ENCODE results near the gene TMEM266.

The TMEM266 gene

DNA sequence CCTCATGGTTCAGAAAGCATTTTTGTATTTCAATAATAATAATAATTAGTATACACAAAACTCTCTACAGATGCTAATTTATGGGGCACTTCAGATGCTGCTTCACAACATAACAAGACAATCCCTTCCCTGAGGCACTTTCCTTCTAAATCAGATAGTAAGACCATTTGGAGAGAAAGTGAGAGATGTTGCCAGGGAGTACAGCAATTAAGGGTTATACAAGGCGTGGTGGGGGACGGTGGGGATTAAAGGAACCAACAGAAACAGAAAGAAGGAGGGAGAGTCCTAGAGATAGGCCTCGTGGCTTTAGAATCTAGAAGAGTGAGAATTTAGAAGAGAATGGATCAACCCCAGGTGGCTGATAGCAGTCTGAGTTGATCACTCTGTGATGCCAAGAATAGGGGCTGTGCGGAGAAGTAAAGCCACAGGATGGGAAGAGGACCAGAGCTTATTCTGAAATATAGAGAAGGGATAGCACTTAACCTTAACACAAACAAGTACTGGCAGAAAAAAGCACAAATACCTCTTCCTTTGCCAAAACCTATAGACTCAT, 174.6 kb downstream of the TMEM266 start (continued):
- TF ChIP-seq TCF4 (CRISPR knock-in tag; IDR thresholded peaks at IDR 0.05; ENCODE audit: borderline replicate concordance), result no peak

DNA sequence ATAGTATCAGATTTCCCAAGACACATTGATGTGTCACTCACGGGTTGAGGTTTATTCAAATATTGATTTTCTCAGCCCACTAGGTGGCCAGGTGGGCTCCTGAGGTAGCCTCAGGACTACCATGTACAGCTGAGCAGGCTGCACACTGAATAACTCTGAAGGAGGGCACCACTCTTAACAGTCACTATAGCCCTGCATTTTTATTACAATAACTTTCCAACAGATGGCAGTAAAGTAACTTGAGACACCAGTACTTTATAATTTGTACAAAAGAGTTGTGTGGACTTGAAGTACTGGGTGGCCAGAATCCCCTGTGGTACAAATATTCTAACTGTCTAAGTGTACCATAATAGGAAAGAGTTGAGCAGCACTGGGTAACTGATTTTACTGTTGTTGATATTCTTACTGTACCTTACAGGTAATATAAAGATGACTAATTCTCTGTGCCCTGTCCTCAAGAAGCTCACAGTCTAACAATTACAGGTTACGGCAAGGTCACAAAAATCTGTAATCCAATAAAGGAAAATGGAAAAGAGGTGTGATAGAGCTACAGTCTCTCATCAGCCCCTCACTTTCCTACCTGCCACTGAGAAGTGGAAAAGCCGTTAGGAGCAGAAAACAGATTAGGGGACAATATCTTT, 175.5 kb downstream of the TMEM266 start:
- ATAC-seq, result peak; percentile 94
- TF ChIP-seq, protein P1, sequence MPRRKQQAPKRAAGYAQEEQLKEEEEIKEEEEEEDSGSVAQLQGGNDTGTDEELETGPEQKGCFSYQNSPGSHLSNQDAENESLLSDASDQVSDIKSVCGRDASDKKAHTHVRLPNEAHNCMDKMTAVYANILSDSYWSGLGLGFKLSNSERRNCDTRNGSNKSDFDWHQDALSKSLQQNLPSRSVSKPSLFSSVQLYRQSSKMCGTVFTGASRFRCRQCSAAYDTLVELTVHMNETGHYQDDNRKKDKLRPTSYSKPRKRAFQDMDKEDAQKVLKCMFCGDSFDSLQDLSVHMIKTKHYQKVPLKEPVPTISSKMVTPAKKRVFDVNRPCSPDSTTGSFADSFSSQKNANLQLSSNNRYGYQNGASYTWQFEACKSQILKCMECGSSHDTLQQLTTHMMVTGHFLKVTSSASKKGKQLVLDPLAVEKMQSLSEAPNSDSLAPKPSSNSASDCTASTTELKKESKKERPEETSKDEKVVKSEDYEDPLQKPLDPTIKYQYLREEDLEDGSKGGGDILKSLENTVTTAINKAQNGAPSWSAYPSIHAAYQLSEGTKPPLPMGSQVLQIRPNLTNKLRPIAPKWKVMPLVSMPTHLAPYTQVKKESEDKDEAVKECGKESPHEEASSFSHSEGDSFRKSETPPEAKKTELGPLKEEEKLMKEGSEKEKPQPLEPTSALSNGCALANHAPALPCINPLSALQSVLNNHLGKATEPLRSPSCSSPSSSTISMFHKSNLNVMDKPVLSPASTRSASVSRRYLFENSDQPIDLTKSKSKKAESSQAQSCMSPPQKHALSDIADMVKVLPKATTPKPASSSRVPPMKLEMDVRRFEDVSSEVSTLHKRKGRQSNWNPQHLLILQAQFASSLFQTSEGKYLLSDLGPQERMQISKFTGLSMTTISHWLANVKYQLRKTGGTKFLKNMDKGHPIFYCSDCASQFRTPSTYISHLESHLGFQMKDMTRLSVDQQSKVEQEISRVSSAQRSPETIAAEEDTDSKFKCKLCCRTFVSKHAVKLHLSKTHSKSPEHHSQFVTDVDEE (CRISPR knock-in tag; IDR thresholded peaks at IDR 0.05), result no peak
- TF ChIP-seq ESRRG (CRISPR knock-in tag; IDR thresholded peaks at IDR 0.05), result no peak
- TF ChIP-seq ZNF70 (CRISPR knock-in tag; IDR thresholded peaks at IDR 0.05), result no peak
- TF ChIP-seq CREB5 (CRISPR knock-in tag; IDR thresholded peaks at IDR 0.05; ENCODE audit: low read depth), result no peak
- TF ChIP-seq, protein P2, sequence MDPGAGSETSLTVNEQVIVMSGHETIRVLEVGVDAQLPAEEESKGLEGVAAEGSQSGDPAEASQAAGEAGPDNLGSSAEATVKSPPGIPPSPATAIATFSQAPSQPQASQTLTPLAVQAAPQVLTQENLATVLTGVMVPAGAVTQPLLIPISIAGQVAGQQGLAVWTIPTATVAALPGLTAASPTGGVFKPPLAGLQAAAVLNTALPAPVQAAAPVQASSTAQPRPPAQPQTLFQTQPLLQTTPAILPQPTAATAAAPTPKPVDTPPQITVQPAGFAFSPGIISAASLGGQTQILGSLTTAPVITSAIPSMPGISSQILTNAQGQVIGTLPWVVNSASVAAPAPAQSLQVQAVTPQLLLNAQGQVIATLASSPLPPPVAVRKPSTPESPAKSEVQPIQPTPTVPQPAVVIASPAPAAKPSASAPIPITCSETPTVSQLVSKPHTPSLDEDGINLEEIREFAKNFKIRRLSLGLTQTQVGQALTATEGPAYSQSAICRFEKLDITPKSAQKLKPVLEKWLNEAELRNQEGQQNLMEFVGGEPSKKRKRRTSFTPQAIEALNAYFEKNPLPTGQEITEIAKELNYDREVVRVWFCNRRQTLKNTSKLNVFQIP (CRISPR knock-in tag; IDR thresholded peaks at IDR 0.05; ENCODE audit: borderline replicate concordance, low read depth), result no peak
- TF ChIP-seq RARB (CRISPR knock-in tag; IDR thresholded peaks at IDR 0.05), result no peak
- no peak for TF ChIP-seq ARNTL (CRISPR knock-in tag; IDR thresholded peaks at IDR 0.05; ENCODE audit: borderline replicate concordance, low read depth)
- no peak for TF ChIP-seq ZNF8 (CRISPR knock-in tag; IDR thresholded peaks at IDR 0.05)
- TF ChIP-seq GLIS3 (CRISPR knock-in tag; IDR thresholded peaks at IDR 0.05), result no peak
- no peak for TF ChIP-seq OSR1 (CRISPR knock-in tag; IDR thresholded peaks at IDR 0.05)
- no peak for TF ChIP-seq CSDC2 (CRISPR knock-in tag; IDR thresholded peaks at IDR 0.05)
- TF ChIP-seq, protein P3, sequence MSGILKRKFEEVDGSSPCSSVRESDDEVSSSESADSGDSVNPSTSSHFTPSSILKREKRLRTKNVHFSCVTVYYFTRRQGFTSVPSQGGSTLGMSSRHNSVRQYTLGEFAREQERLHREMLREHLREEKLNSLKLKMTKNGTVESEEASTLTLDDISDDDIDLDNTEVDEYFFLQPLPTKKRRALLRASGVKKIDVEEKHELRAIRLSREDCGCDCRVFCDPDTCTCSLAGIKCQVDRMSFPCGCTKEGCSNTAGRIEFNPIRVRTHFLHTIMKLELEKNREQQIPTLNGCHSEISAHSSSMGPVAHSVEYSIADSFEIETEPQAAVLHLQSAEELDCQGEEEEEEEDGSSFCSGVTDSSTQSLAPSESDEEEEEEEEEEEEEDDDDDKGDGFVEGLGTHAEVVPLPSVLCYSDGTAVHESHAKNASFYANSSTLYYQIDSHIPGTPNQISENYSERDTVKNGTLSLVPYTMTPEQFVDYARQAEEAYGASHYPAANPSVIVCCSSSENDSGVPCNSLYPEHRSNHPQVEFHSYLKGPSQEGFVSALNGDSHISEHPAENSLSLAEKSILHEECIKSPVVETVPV (CRISPR knock-in tag; IDR thresholded peaks at IDR 0.05), result no peak
- TF ChIP-seq ZNF565 (CRISPR knock-in tag; conservative IDR thresholded peaks at IDR 0.05; ENCODE audit: low read depth), result no peak
- no peak for TF ChIP-seq SNAI2 (CRISPR knock-in tag; IDR thresholded peaks at IDR 0.05)
- no peak for TF ChIP-seq PPARA (CRISPR knock-in tag; IDR thresholded peaks at IDR 0.05; ENCODE audit: borderline replicate concordance)
- no peak for TF ChIP-seq BACH2 (CRISPR knock-in tag; IDR thresholded peaks at IDR 0.05; ENCODE audit: borderline replicate concordance)
- no peak for TF ChIP-seq ZFP30 (CRISPR knock-in tag; IDR thresholded peaks at IDR 0.05)
- no peak for TF ChIP-seq ISL1 (CRISPR knock-in tag; IDR thresholded peaks at IDR 0.05)
- TF ChIP-seq ZFP3 (CRISPR knock-in tag; IDR thresholded peaks at IDR 0.05), result no peak

DNA sequence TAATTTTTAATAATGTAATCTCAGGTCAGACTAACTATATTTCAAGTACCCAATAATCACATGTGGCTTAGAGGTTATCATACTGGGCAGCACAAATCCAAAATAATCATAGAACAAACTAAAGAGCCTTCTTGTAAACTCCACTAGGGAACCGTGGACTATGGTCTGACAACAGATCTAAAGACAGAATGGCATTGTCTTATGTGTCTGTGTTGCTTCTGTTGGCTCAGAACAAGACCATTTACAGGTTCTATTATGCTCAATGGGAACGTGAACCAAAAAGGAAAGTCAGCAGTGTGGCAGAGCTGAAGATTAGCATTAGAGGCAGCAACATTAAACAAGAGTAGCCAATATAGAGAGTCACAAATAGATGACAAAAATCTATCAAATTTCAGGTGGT, 176.6 kb downstream of the TMEM266 start:
- TF ChIP-seq, protein P4, sequence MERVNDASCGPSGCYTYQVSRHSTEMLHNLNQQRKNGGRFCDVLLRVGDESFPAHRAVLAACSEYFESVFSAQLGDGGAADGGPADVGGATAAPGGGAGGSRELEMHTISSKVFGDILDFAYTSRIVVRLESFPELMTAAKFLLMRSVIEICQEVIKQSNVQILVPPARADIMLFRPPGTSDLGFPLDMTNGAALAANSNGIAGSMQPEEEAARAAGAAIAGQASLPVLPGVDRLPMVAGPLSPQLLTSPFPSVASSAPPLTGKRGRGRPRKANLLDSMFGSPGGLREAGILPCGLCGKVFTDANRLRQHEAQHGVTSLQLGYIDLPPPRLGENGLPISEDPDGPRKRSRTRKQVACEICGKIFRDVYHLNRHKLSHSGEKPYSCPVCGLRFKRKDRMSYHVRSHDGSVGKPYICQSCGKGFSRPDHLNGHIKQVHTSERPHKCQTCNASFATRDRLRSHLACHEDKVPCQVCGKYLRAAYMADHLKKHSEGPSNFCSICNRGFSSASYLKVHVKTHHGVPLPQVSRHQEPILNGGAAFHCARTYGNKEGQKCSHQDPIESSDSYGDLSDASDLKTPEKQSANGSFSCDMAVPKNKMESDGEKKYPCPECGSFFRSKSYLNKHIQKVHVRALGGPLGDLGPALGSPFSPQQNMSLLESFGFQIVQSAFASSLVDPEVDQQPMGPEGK (CRISPR knock-in tag; IDR thresholded peaks at IDR 0.05; ENCODE audit: borderline replicate concordance), result no peak
- no peak for TF ChIP-seq ZFP3 (CRISPR knock-in tag; IDR thresholded peaks at IDR 0.05)
- TF ChIP-seq PPARA (CRISPR knock-in tag; IDR thresholded peaks at IDR 0.05; ENCODE audit: borderline replicate concordance), result no peak
- no peak for TF ChIP-seq BACH2 (CRISPR knock-in tag; IDR thresholded peaks at IDR 0.05; ENCODE audit: borderline replicate concordance)
- no peak for TF ChIP-seq CREB5 (CRISPR knock-in tag; IDR thresholded peaks at IDR 0.05; ENCODE audit: low read depth)
- TF ChIP-seq, protein P2 (CRISPR knock-in tag; IDR thresholded peaks at IDR 0.05; ENCODE audit: borderline replicate concordance, low read depth), result no peak
- TF ChIP-seq ZNF70 (CRISPR knock-in tag; IDR thresholded peaks at IDR 0.05), result no peak
- TF ChIP-seq, protein P1 (CRISPR knock-in tag; IDR thresholded peaks at IDR 0.05), result no peak
- TF ChIP-seq ARNTL (CRISPR knock-in tag; IDR thresholded peaks at IDR 0.05; ENCODE audit: borderline replicate concordance, low read depth), result no peak

More for the DNA sequence above, 176.6 kb downstream of the TMEM266 start:
- ATAC-seq, result no peak
